ENCODE data around the gene PCARE.
"Not testable (repeated sequence)": the region's sequence is repeated elsewhere in the genome, so short reads cannot be mapped to it uniquely, and the experiment has no call there.

Gene PCARE

DNA sequence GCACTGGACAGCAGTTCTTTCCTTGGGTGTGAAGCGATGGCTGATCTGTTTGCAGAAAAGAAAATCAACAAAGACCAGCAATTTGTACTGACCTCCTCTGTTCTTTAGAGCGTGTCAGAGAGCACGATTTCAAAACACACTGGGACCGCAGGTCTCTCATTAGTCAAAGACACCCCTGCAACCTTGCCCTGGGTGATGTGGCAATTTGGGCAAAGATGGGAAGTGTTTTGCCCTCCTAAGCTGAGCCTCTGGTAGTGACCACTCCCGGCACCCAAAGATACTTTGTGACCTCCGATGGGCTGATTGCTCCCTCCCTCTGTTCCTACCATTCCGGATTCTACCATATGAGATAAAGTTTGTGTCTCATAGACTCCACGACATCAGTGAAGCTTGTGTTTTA lies 22.6 kb upstream of the PCARE start:
- no peak for DNase-seq (ENCODE audit: low read depth in 3 of 3)

- DNase-seq (ENCODE audit: low read depth in 3 of 3): not testable (repeated sequence)
Measured at GRCh38 chr2:29090311-29090710, 16.0 kb upstream of the PCARE start.

DNA sequence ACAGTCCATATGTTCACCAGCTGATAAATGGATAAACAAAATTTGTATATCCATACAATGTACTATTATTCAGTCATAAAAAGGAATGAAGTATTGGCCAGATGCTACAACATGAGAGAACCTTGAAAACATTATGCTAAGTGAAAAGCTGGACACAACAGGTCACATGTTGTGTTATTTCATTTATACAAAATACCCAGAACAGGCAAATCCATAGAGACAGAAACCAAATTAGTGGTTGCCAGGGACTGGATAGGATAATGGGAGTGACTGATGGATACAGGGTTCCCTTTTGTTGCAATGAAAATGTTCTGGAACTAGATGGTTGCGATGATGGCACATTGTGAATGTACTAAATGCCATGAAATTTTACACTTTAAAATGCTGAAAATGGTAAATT lies 10.2 kb upstream of the PCARE start:
- DNase-seq (ENCODE audit: low read depth in 3 of 3): no peak

GRCh38 chr2:29082804-29083495 lies 8.6 kb upstream of the PCARE start:
- DNase-seq (ENCODE audit: low read depth in 3 of 3): no peak

DNA sequence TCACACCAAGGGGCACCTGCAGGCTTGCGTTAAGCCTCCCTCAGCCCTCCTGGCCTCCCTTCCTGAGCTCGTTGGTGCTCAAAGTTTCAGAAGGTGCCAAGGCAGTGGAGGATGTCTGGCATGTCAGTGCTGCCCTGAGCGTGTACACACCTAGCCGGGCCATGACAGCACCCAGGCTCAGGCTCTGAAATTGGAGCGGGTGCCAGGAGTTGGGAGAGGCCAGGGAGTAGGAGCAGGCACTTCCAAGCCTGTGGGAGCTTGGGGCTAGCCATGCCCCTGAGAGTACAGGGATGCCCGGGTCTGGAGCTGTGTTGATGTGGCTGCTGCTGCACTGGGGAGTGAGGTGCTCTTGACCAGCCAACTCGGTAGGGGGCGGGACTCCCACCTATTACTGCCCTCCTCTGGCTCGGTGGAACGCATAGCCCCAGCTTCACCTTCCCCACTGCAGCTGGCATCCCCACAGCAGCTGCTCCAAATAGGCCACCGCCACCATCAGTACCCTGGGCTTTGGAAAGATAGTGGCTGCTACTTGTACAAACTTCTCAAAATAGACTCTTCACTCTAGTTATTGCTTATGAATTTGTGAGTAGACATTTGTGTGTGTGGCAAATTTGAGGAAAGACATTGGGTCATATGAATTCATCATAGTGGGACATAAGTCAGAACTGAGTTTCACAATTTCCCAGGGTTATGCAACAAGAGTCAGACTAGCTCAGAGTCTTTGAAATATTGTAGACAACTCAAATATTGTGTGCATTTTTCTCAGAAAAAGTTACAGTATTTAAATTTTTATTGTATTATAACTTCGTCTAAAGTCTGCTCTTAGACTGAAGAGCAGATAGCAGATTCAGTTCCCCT lies 6.8 kb upstream of the PCARE start:
- no peak for DNase-seq (ENCODE audit: low read depth in 3 of 3)

DNA sequence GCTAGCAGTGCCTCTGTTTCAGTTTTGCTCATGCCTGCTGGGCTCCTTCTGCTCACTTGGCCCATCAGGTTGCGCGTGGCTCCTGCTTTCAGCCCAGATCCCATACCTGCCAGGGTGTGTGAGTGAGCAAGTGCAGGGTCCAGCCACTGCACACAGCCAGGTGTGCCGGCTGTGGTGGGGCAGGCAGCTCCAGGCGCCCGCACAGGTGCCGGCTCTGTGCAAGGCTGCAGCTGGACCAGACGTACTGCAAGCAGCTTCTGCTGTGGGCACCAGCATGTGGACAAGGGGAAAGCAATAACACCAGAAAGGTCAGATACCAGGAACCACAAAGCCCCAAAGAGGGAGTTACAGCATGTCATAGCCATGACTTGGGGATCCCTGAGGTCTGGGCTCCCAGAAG lies 5.6 kb upstream of the PCARE start:
- no peak for DNase-seq (ENCODE audit: low read depth in 3 of 3)

GRCh38 chr2:29075894-29076705 lies 1.8 kb upstream of the PCARE start:
- no peak for DNase-seq (ENCODE audit: low read depth in 3 of 3)

- no peak for DNase-seq (ENCODE audit: low read depth in 3 of 3)
Measured at GRCh38 chr2:29073933-29074332, 390 bp downstream of the PCARE start.

- no peak for DNase-seq (ENCODE audit: low read depth in 3 of 3)
Measured at GRCh38 chr2:29072971-29073725, 1.2 kb downstream of the PCARE start.

- no peak for DNase-seq (ENCODE audit: low read depth in 3 of 3)
Measured at GRCh38 chr2:29072251-29072650, 2.1 kb downstream of the PCARE start.

DNA sequence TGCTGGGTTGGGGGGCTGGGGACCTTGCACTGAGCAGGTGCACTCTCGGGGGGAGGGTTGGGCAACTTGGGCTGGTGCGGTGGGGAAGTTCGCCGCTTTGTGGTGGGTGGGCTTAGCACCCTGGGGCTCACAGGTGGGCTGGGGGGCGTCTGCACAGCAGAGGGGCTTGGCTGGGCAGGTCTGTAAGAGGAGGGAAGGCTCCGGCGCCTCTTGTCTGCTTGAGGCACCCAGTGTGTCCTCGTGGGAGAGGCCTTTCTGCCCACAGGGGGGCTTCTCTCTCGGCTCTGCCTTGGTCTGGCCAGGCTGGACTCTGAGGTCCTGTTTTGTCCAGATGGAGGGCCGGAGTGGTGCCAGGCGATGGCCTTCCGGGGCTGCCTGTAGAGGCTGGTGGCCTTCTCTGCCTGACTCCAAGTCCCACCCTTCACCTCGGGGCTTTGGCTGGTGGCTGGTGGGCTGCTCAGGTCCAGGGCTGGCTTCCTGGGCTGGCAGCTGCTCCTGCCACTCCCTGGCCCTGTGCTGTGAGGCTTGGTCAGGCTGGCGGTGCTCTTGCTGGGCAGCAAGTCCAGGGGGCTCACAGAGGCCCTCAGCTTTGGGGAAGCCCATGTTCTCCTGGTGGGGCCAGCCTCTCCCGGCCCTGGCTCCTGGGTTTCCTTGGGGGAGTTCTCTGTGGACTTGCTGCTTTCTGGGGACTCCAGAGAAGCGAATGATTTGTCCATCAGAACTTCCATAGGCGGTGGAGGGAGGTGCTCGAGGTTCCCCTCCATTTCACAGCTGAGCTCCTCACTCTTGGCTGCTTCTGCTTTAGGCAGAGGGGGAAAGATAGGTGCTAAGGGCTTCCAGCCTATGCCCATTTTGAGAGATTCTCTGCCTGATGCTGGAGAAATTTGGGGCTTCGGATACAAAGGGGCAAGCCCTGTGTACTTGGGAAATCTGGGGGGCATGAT lies 3.0 kb downstream of the PCARE start:
- no peak for DNase-seq (ENCODE audit: low read depth in 3 of 3)

GRCh38 chr2:29070526-29070925 lies 3.8 kb downstream of the PCARE start:
- no peak for DNase-seq (ENCODE audit: low read depth in 3 of 3)

DNA sequence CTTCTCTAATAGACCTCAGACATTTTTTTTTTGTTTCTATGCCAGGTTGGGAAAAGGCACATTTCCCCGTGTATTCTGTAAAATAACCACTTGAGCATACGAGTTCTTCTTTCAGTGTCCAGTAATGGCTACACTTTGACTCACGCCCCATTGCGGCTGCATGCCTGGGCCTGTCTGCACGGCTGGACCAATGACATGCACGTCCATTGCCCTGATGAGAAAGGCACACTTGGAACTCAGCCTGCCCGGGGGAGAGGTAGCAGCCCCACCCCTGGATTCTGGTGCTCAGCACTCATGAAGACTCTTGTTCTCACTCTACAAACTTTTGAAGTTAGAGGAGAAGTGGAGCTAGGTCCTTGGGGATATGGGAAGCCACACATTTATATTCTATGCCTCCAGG lies 5.8 kb downstream of the PCARE start:
- DNase-seq (ENCODE audit: low read depth in 3 of 3): no peak

DNA sequence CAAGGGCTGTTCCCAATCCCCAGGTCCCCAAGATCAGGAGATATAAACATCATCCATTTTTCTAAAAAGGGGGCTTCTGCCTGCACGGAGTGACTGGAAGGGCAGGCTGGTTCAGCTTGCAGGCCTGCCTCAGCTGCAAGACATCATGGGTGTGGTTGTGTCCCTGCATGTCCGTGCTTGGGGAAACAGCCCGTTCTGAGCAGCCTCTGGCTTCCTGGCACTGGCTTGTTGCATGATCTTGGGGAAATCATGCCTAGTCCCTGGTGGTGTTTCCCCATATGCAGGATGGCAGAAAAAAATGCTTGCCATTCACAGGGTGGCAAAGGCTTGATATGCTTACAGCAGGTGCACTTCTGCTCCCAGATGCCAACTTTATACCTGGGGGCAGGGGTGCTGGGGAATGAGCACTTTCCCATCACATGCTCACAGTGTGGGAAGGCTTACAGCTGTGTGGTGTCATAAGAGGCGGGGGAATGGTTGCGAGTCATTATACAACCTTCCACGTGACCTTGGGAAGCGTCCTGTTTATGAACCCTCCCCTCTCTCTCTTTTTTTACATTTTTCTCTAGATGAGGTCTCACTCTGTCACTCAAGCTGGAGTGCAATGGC lies 7.2 kb downstream of the PCARE start:
- no peak for DNase-seq (ENCODE audit: low read depth in 3 of 3)

- DNase-seq (ENCODE audit: low read depth in 3 of 3): no peak
Measured at GRCh38 chr2:29066271-29066860, 8.0 kb downstream of the PCARE start.

GRCh38 chr2:29065068-29065811 lies 9.1 kb downstream of the PCARE start:
- no peak for DNase-seq (ENCODE audit: low read depth in 3 of 3)

DNA sequence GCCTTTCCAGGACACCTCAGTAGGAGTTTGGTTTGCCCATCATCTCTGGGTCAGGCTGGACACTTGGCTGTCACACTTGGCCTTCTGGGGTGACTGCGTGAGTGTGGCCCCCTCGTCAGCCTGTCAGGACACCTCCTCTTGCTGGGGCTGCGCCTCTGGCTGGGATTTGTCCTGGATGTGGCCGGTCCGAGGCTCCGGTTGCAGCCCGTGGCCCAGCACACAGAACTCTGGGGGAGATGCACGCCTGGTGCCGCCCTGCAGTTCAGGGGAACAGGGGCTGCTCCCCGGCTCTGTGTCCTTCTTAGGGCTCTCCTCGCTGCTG lies 9.6 kb downstream of the PCARE start:
- no peak for DNase-seq (ENCODE audit: low read depth in 3 of 3)

- DNase-seq (ENCODE audit: low read depth in 3 of 3): no peak
Measured at GRCh38 chr2:29064346-29064715, 10.0 kb downstream of the PCARE start.

DNA sequence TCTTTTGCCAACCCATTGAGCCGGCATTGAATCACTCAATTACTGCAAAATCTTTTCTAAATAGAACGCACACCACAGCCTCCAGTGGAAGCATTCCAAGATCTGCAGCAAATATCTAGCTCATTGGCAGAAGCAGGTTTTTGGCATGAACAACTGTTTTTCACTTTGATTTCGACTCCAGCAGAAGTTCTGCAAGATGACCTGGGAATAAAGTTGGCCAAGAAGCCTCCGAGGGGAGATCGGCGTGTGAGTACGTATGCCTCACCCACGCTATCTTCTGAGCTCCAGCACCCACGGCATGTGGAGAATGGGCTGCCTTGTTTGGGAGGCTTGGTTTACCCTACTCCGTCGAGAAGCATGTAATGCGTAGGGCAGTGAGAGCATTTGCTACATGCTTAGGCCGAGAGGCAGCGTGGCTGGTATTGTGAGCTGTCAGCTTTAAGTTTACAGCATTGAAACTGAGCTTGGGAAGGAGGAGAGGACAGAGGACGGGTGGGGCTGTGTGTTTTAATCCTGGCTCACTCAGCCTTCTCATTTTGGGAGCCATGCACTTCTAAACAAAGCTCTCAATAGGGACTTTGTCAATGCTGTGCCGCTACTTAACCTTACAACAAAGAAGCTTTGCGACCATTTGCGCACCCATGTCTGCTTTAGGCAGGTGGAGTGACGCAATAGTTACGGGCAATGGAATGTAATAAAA lies 10.5 kb downstream of the PCARE start:
- DNase-seq (ENCODE audit: low read depth in 3 of 3): no peak
